K562 (cell line): Measurements from ENCODE around the gene LRRC57. TPM values are rescaled to one million over a fixed set of nuclear protein-coding genes. Genes with fewer than 3 reads are reported as not detected.
A peak's percentile ranks its signal among the peaks of the same experiment; 100 is the strongest.

ENCODE experiments used
- ARID4B ChIP-seq: sonication (generic); formaldehyde crosslinking; IDR thresholded peaks from 2 replicates; pipeline ENCODE4 v1.8.0; 2022; ENCODE audit warnings: mild to moderate bottlenecking, missing genetic modification reagents
- BRF2 ChIP-seq: IDR thresholded peaks from 3 replicates; pipeline ENCODE4 v1.6.1; 2011; ENCODE audit warnings: borderline replicate concordance, mild to moderate bottlenecking; ENCODE audit not compliant: insufficient read length, insufficient read depth
- CSDE1 ChIP-seq, 2 experiments: fragments of 450-650 bp; IDR thresholded peaks; 2 replicates each; pipeline ENCODE4 v1.6.1; 2016; ENCODE audit warnings: mild to moderate bottlenecking in 1 of 2
- FOXK2 ChIP-seq, 2 experiments: fragments of 450-650 bp; IDR thresholded peaks in 1 of 2; conservative IDR thresholded peaks in 1 of 2; 2 replicates each; pipeline ENCODE4 v1.6.1; 2016; ENCODE audit warnings: low read depth in 2 of 2, mild to moderate bottlenecking in 1 of 2
- JUN ChIP-seq, 2 experiments: sonication (generic) in 1 of 2; formaldehyde crosslinking in 1 of 2; IDR thresholded peaks; 2 replicates each; pipeline versions ENCODE4 v1.6.1 to v1.8.0; 2012 to 2022; ENCODE audit warnings: borderline replicate concordance in 2 of 2, mild to moderate bottlenecking in 2 of 2, improper control_type of control experiment in 1 of 2, low read depth in 1 of 2, low read length in 1 of 2, missing genetic modification reagents in 1 of 2
- RBM34 ChIP-seq: fragments of 200-400 bp; formaldehyde crosslinking; IDR thresholded peaks from 2 replicates; pipeline ENCODE4 v1.6.1; 2018; ENCODE audit warnings: low read length, borderline replicate concordance; ENCODE audit not compliant: insufficient read depth
- SAP30 ChIP-seq: fragments of 200-600 bp; sonication (generic); IDR thresholded peaks from 2 replicates; pipeline ENCODE4 v1.6.1; 2012; ENCODE audit warnings: borderline replicate concordance, low read depth, mild to moderate bottlenecking, moderate library complexity, low read length, control low read depth, inconsistent platforms; ENCODE audit not compliant: insufficient read depth, poor library complexity, severe bottlenecking
- SMARCC2 ChIP-seq: fragments of 450-650 bp; IDR thresholded peaks from 2 replicates; pipeline ENCODE4 v1.6.1; 2017; ENCODE audit warnings: antibody characterized with exemption, moderate library complexity, mild to moderate bottlenecking, low read depth
- ZKSCAN8 ChIP-seq: fragments of 200-800 bp; sonication (Bioruptor generic); IDR thresholded peaks from 2 replicates; pipeline ENCODE4 v1.6.1; 2016; ENCODE audit warnings: missing genetic modification characterization, missing compliant biosample characterization
- ZNF263 ChIP-seq: sonication (generic); formaldehyde crosslinking; IDR thresholded peaks from 2 replicates; pipeline ENCODE4 v1.8.0; 2022; ENCODE audit warnings: mild to moderate bottlenecking, missing genetic modification reagents, borderline replicate concordance
- ZNF3 ChIP-seq: fragments of 250-450 bp; sonication (Bioruptor Pico); IDR thresholded peaks from 2 replicates; pipeline ENCODE4 v1.5.0; 2021; ENCODE audit warnings: mild to moderate bottlenecking, moderate library complexity
- ZNF384 ChIP-seq: IDR thresholded peaks from 2 replicates; pipeline ENCODE4 v1.6.1; 2012; ENCODE audit warnings: low read depth, low read length, improper control_type of control experiment
- polyA plus RNA-seq, 8 experiments: library from polyadenylated mRNA; depleted of rRNA in 4 of 8; stranded (reverse) in 5 of 8; unstranded in 3 of 8; fragments of >200 nt; fragmentation: Nextera tagmentation in 2 of 8; fragmentation: Illumina TruSeq in 1 of 8; extraction: Ambion mirVana in 2 of 8; extraction: Trizol in 1 of 8; gene quantifications; 2 replicates each; pipeline versions ENCODE4 v1.2.1 to v1.2.3, GENCODE V29; 2011 to 2014; ENCODE audit warnings: inconsistent platforms in 1 of 8, missing spikeins in 1 of 8
- total RNA-seq, 7 experiments: library from RNA; depleted of rRNA in 6 of 7; stranded (reverse); fragments of >200 nt in 6 of 7; fragmentation: Illumina TruSeq in 2 of 7; extraction: Trizol in 2 of 7; gene quantifications; 2 replicates each; pipeline versions ENCODE4 v1.2.1 to v1.2.3, GENCODE V29; 2011 to 2021; ENCODE audit warnings: low replicate concordance in 1 of 7
- TF ChIP-seq, protein P1 (sequence below): sonication (generic); formaldehyde crosslinking; IDR thresholded peaks from 2 replicates; pipeline ENCODE4 v1.8.0; 2022; ENCODE audit warnings: mild to moderate bottlenecking, low read depth, missing genetic modification reagents
- TF ChIP-seq, protein P2 (sequence below): fragments of 250-450 bp; sonication (Bioruptor Pico); IDR thresholded peaks from 2 replicates; pipeline ENCODE4 v1.5.0; 2022; ENCODE audit warnings: mild to moderate bottlenecking
- TF ChIP-seq, protein P3 (sequence below): fragments of 250-450 bp; sonication (Bioruptor Pico); IDR thresholded peaks from 2 replicates; pipeline ENCODE4 v1.8.0; 2022; ENCODE audit warnings: moderate library complexity, mild to moderate bottlenecking, inconsistent platforms

The LRRC57 gene
- total and polyA plus RNA-seq, 9 of the 15 experiments (the other 6 are each of a cell fraction or from before 2014, with no cell fraction given): 3.9 to 20.4 (median 14.8) TPM

DNA sequence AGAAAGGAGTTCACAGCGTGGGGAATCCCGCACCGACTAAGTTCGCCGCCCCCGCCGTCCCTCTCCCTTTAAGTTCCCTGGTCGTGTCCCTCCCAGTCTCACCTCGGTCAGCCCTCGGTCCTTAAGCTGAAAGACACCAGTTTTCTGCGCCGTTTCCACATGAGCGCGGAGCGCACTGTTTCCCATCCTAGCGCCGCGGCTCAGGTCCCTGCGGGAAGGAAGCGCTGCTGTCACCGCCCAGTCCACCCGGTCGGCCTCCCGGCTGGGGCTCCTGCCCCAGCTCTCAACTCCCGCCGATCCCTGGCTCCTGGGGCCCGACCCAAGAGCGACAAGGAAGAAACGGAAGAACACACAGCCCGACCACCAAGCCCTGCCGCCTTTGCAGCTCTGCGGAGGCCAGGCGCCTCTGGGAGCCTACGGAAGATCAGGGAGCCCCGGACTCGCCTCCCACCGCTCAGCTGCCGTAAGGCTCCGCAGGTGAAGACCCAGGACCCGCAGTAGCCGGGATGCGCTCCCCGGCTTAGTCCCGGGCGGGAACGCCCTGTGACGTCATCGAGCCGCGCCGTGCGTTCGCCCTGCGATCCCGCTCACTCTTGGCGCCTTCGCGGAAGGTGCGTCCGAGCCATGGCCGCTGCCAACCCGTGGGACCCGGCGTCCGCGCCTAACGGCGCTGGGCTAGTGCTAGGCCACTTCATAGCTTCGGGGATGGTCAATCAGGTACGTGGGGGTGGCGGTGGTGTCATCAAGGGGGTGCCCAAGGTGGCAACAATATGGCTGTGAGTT, at the start of gene LRRC57, which contains the start of gene HAUS2 (continued):
- 0 out of 2 replicates have a peak, but pooled peaks have one; percentile 7 for TF ChIP-seq ZNF384
- TF ChIP-seq CSDE1 (IDR thresholded peaks at IDR 0.05): peak in 1 of 2 experiments; percentile 80; a peak in 2 of 4 replicates
- peak in 1 of 2 experiments; percentile 40; a peak in 1 of 4 replicates for TF ChIP-seq FOXK2 (conservative IDR thresholded peaks at IDR 0.05 in 1 of 2, IDR thresholded peaks at IDR 0.05 in 1 of 2; ENCODE audit: low read depth in 2 of 2)
- peak; percentile 78; the same call in 1 of the 2 replicates for TF ChIP-seq JUN (IDR thresholded peaks at IDR 0.05; ENCODE audit: borderline replicate concordance, low read depth, low read length)
- peak; percentile 64; the same call in 1 of the 2 replicates for TF ChIP-seq JUN (CRISPR knock-in tag; IDR thresholded peaks at IDR 0.05; ENCODE audit: borderline replicate concordance)
- TF ChIP-seq ZNF263: no peak
- TF ChIP-seq, protein P1, sequence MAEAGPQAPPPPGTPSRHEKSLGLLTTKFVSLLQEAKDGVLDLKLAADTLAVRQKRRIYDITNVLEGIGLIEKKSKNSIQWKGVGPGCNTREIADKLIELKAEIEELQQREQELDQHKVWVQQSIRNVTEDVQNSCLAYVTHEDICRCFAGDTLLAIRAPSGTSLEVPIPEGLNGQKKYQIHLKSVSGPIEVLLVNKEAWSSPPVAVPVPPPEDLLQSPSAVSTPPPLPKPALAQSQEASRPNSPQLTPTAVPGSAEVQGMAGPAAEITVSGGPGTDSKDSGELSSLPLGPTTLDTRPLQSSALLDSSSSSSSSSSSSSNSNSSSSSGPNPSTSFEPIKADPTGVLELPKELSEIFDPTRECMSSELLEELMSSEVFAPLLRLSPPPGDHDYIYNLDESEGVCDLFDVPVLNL (CRISPR knock-in tag): peak; percentile 84
- TF ChIP-seq, protein P2, sequence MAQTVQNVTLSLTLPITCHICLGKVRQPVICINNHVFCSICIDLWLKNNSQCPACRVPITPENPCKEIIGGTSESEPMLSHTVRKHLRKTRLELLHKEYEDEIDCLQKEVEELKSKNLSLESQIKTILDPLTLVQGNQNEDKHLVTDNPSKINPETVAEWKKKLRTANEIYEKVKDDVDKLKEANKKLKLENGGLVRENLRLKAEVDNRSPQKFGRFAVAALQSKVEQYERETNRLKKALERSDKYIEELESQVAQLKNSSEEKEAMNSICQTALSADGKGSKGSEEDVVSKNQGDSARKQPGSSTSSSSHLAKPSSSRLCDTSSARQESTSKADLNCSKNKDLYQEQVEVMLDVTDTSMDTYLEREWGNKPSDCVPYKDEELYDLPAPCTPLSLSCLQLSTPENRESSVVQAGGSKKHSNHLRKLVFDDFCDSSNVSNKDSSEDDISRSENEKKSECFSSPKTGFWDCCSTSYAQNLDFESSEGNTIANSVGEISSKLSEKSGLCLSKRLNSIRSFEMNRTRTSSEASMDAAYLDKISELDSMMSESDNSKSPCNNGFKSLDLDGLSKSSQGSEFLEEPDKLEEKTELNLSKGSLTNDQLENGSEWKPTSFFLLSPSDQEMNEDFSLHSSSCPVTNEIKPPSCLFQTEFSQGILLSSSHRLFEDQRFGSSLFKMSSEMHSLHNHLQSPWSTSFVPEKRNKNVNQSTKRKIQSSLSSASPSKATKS: no peak
- no peak for TF ChIP-seq RBM34
- TF ChIP-seq SAP30: peak; percentile 72
- no peak for TF ChIP-seq SMARCC2
- TF ChIP-seq ZNF3 (CRISPR knock-in tag): no peak
- TF ChIP-seq, protein P3, sequence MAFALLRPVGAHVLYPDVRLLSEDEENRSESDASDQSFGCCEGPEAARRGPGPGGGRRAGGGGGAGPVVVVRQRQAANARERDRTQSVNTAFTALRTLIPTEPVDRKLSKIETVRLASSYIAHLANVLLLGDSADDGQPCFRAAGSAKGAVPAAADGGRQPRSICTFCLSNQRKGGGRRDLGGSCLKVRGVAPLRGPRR (CRISPR knock-in tag): no peak
- TF ChIP-seq BRF2: no peak
- TF ChIP-seq ARID4B (CRISPR knock-in tag): peak; percentile 82; the same call in 1 of the 2 replicates
- no peak for TF ChIP-seq ZKSCAN8 (CRISPR knock-in tag)
